KMS-11 (cell line): ENCODE results near the gene RIPOR2.

Experiments
- H2AFZ ChIP-seq: fragments of 200-600 bp; sonication (generic); 2 replicates; pipeline ENCODE4 v1.6.1; 2016; ENCODE audit warnings: antibody characterized with exemption, mixed run types, low read depth
- H3K27ac ChIP-seq: fragments of 200-600 bp; sonication (generic); 2 replicates; pipeline ENCODE4 v1.6.1; 2016; ENCODE audit warnings: mild to moderate bottlenecking, mixed run types
- H3K27me3 ChIP-seq: fragments of 200-600 bp; sonication (generic); 2 replicates; pipeline ENCODE4 v1.6.1; 2017; ENCODE audit warnings: mild to moderate bottlenecking, low read depth, mixed run types, moderate library complexity; ENCODE audit not compliant: insufficient read depth
- H3K36me3 ChIP-seq: fragments of 200-600 bp; sonication (generic); 2 replicates; pipeline ENCODE4 v1.6.1; 2017; ENCODE audit warnings: mild to moderate bottlenecking, mixed run types; ENCODE audit not compliant: insufficient read depth
- H3K4me1 ChIP-seq: fragments of 200-600 bp; sonication (generic); 2 replicates; pipeline ENCODE4 v1.6.1; 2016; ENCODE audit warnings: mild to moderate bottlenecking, low read depth, mixed run types; ENCODE audit not compliant: poor library complexity, severe bottlenecking
- H3K4me2 ChIP-seq: fragments of 200-600 bp; sonication (generic); 2 replicates; pipeline ENCODE4 v1.7.0; 2016; ENCODE audit warnings: mild to moderate bottlenecking, mixed run types
- H3K4me3 ChIP-seq: fragments of 200-600 bp; sonication (generic); IDR thresholded peaks from 2 replicates; pipeline ENCODE4 v1.6.1; 2017; ENCODE audit warnings: low read depth, low read length, mixed read lengths; ENCODE audit not compliant: insufficient read depth
- H3K79me2 ChIP-seq: fragments of 200-600 bp; sonication (generic); 2 replicates; pipeline ENCODE4 v1.6.1; 2016; ENCODE audit warnings: low read depth, mixed run types; ENCODE audit not compliant: insufficient read depth
- H3K9ac ChIP-seq: fragments of 200-600 bp; sonication (generic); 2 replicates; pipeline ENCODE4 v1.6.1; 2016; ENCODE audit warnings: mild to moderate bottlenecking, mixed run types
- H4K20me1 ChIP-seq: fragments of 200-600 bp; sonication (generic); 2 replicates; pipeline ENCODE4 v1.6.1; 2016; ENCODE audit warnings: mild to moderate bottlenecking, mixed run types; ENCODE audit not compliant: insufficient read depth
- TF ChIP-seq, protein P1 (sequence below): fragments of 200-600 bp; sonication (generic); conservative IDR thresholded peaks from 2 replicates; pipeline ENCODE4 v1.6.1; 2017; ENCODE audit warnings: low read depth, mild to moderate bottlenecking, antibody characterized with exemption, low read length, moderate library complexity, mixed read lengths

RIPOR2 gene

DNA sequence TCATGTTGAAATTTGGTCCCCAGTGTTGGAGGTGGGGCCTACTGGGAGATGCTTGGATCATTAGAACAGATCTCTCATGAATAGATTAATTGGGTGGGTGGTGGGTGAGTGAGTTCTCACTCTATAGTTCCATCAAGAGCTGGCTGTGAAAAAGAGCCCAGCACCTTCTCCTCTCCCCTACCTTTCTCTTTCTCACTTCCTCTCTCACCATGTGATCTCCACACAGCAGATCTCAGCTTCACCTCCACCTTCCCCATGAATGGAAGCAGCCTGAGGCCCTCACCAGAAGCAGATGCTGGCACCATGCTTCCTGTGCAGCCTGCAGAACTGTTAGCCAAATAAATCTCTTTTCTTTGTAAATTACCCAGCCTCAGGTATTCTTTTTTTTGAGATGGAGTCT lies 173.9 kb downstream of the RIPOR2 start:
- H2AFZ ChIP-seq: no peak overlapping the region
- H3K4me2 ChIP-seq: no peak overlapping the region
- no peak overlapping the region for H3K4me3 ChIP-seq
- H3K27ac ChIP-seq: no peak overlapping the region
- no peaks in the 10 kb centered on the region for H3K27me3 ChIP-seq
- H3K36me3 ChIP-seq: no peaks in the 10 kb centered on the region
- TF ChIP-seq, protein P1, sequence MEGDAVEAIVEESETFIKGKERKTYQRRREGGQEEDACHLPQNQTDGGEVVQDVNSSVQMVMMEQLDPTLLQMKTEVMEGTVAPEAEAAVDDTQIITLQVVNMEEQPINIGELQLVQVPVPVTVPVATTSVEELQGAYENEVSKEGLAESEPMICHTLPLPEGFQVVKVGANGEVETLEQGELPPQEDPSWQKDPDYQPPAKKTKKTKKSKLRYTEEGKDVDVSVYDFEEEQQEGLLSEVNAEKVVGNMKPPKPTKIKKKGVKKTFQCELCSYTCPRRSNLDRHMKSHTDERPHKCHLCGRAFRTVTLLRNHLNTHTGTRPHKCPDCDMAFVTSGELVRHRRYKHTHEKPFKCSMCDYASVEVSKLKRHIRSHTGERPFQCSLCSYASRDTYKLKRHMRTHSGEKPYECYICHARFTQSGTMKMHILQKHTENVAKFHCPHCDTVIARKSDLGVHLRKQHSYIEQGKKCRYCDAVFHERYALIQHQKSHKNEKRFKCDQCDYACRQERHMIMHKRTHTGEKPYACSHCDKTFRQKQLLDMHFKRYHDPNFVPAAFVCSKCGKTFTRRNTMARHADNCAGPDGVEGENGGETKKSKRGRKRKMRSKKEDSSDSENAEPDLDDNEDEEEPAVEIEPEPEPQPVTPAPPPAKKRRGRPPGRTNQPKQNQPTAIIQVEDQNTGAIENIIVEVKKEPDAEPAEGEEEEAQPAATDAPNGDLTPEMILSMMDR: no peak
- H3K79me2 ChIP-seq: no peaks in the 10 kb centered on the region
- no peak overlapping the region for H3K9ac ChIP-seq
- H4K20me1 ChIP-seq: no peaks in the 10 kb centered on the region
- no peaks in the 10 kb centered on the region for H3K4me1 ChIP-seq

DNA sequence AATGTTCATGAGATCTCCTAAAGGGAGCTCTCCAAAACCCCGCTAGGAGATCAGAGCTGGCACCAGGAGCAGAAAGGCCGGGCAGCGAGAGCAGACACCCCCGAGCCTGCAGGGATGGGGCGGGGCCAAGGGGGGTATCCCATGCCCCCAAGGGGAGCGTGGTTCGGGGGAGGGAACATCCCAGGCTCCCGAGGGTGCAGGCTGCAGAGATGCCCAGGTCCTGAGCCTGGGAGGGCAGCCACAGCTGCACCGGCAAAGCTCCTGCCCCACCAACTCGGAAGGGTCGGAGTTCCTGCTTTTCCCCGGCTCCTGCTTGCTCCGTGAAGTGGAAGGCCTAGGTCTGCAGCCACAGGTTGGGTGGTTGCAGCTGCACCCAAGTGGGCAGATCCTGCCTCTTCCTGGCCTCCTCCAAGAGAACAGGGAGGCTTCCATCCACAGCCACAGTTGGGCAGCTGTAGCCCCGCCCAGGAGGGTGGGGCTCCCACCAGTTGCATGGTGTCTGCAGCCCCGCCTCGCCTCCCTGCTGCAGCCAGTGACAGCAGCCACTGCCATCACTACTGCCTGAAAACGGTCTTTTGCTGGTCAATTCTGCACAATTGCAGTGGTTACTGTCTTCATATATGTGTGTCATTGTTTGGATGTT lies 174.4 kb downstream of the RIPOR2 start:
- Histone ChIP-seq H3K27ac (no peak overlapping the region), H3K27me3 (no peaks in the 10 kb centered on the region), H3K4me2 (no peak overlapping the region), H3K4me3 (no peak overlapping the region), H3K9ac (no peak overlapping the region), H3K79me2 (no peaks in the 10 kb centered on the region), H3K4me1 (no peaks in the 10 kb centered on the region), H4K20me1 (no peaks in the 10 kb centered on the region), H3K36me3 (no peaks in the 10 kb centered on the region), H2AFZ (no peak overlapping the region)
- TF ChIP-seq, protein P1: no peak

DNA sequence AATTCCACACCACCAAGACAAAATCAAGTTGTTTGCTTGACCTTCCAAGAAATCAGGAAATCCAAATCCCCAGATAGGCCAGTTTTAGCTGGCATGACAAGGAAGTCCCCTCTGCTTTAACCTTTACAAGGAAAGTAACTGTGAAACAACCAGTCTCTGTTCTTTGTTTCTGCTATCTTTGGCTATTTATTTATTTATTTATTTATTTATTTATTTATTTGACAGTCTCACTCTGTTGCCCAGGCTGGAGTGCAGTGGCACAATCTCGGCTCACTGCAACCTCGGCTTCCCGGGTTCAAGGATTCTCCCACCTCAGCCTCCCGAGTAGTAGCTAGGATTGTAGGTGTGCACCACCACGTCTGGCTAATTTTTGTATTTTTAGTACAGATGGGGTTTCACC lies 175.6 kb downstream of the RIPOR2 start:
- Histone ChIP-seq H3K27me3 (no peaks in the 10 kb centered on the region), H3K36me3 (no peaks in the 10 kb centered on the region), H3K79me2 (no peaks in the 10 kb centered on the region), H3K4me1 (no peaks in the 10 kb centered on the region), H2AFZ (no peak overlapping the region), H3K4me2 (no peak overlapping the region), H3K27ac (no peak overlapping the region), H4K20me1 (no peaks in the 10 kb centered on the region), H3K4me3 (no peak overlapping the region), H3K9ac (no peak overlapping the region)
- TF ChIP-seq, protein P1: no peak

DNA sequence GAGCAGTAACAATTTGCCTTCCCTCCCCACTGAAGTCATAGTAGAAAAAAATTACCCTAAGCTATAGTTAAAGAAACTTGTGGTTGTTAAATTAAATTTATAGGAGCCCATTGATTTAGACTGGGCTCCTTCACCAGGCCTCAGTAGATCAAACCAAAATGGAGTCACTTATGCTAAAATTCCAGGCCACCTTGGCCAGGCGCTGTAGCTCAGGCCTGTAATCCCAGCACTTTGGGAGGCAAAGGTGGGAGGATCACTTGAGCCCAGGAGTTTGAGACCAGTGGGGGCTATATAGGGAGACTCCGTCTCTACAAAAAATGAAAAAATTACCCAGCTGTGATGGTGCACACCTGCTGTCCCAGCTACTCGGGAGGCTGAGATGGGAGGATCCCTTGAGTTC lies 176.0 kb downstream of the RIPOR2 start:
- Histone ChIP-seq H3K4me2 (no peak overlapping the region), H3K27me3 (no peaks in the 10 kb centered on the region), H3K36me3 (no peaks in the 10 kb centered on the region), H3K4me1 (no peaks in the 10 kb centered on the region), H3K79me2 (no peaks in the 10 kb centered on the region), H2AFZ (no peak overlapping the region), H4K20me1 (no peaks in the 10 kb centered on the region), H3K27ac (no peak overlapping the region), H3K9ac (no peak overlapping the region), H3K4me3 (no peak overlapping the region)
- TF ChIP-seq, protein P1: no peak
